DND-41 (cell line): ENCODE results near the gene ANGEL2.

ENCODE experiments used
- ATAC-seq: fragments of 200-7000 bp; cut with Tn5 transposase; 3 replicates; pipeline ENCODE4 v1.9.1; 2021; ENCODE audit warnings: low read depth; ENCODE audit not compliant: insufficient read depth
- DNase-seq: peaks from one replicate; pipeline ENCODE4 v3.0.0-alpha.2; 2020
- H2AFZ ChIP-seq: 2 replicates; pipeline ENCODE4 v1.6.0; 2012; ENCODE audit warnings: low read depth, low read length
- H3K27ac ChIP-seq: 2 replicates; pipeline ENCODE4 v1.5.1; 2012; ENCODE audit warnings: low read length, inconsistent platforms
- H3K27me3 ChIP-seq: fragments of 200-600 bp; sonication (generic); 2 replicates; pipeline ENCODE4 v1.6.0; 2012; ENCODE audit warnings: low read length, mild to moderate bottlenecking, inconsistent platforms; ENCODE audit not compliant: insufficient read depth, poor library complexity
- H3K36me3 ChIP-seq: 2 replicates; pipeline ENCODE4 v1.5.1; 2012; ENCODE audit warnings: low read length, inconsistent platforms; ENCODE audit not compliant: insufficient read depth
- H3K4me1 ChIP-seq: 2 replicates; pipeline ENCODE4 v1.5.1; 2012; ENCODE audit warnings: mild to moderate bottlenecking, low read length; ENCODE audit not compliant: insufficient read depth
- H3K4me2 ChIP-seq: 2 replicates; pipeline ENCODE4 v1.6.0; 2012; ENCODE audit warnings: mild to moderate bottlenecking, moderate library complexity, low read length, inconsistent platforms; ENCODE audit not compliant: insufficient read depth
- H3K4me3 ChIP-seq, 2 experiments: fragments of 200-600 bp in 1 of 2; shearing (Covaris generic) in 1 of 2; 2 replicates each; pipeline ENCODE4 v1.5.1; 2012 to 2016; ENCODE audit warnings: inconsistent platforms in 2 of 2, low read length in 2 of 2, mild to moderate bottlenecking in 2 of 2, low read depth in 1 of 2, moderate library complexity in 1 of 2
- H3K79me2 ChIP-seq: 2 replicates; pipeline ENCODE4 v1.6.0; 2012; ENCODE audit warnings: low read length, inconsistent platforms; ENCODE audit not compliant: insufficient read depth
- H3K9ac ChIP-seq: 2 replicates; pipeline ENCODE4 v1.6.0; 2012; ENCODE audit warnings: low read depth, mild to moderate bottlenecking, inconsistent platforms, low read length, moderate library complexity
- H3K9me3 ChIP-seq: 2 replicates; pipeline ENCODE4 v1.5.1; 2012; ENCODE audit warnings: low read length, moderate library complexity, mild to moderate bottlenecking, inconsistent platforms; ENCODE audit not compliant: insufficient read depth, severe bottlenecking
- H4K20me1 ChIP-seq: 2 replicates; pipeline ENCODE4 v1.6.0; 2012; ENCODE audit warnings: low read length; ENCODE audit not compliant: insufficient read depth
- CTCF ChIP-seq: IDR thresholded peaks from 2 replicates; pipeline ENCODE4 v1.5.1; 2012; ENCODE audit warnings: borderline replicate concordance, low read length, moderate library complexity, mild to moderate bottlenecking; ENCODE audit not compliant: poor library complexity, severe bottlenecking; ENCODE audit errors: extremely low read depth
- EZH2 ChIP-seq: IDR thresholded peaks from 3 replicates; pipeline ENCODE4 v1.6.1; 2012; ENCODE audit warnings: borderline replicate concordance, low read depth, mild to moderate bottlenecking, moderate library complexity, low read length, inconsistent platforms; ENCODE audit not compliant: severe bottlenecking

The ANGEL2 gene

DNA sequence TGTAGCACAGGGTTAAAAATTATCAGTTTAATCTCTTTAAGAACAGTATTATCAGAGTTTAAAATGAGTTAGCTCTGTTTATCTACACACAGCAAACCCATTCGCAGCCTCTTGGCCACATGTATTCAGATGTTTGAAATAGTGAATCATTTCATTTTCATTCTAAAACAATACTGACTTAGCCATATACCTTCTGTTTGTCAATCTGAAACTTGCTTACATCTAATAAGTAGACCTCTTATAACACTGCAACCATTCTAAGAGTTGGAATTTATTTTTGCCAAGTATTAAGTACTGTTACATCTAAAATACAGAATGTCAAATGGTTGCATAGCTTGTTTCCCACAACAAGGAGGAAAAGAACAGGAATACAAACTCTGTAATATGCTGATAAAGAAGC is 25.4 kb downstream of the ANGEL2 start:
- Histone ChIP-seq H3K4me2 (no peak overlapping the region), H3K27me3 (no peaks in the 10 kb centered on the region), H3K9me3 (no peaks in the 10 kb centered on the region), H3K79me2 (no peaks in the 10 kb centered on the region), H3K36me3 (peaks cover 23% of the 10 kb centered on the region), H3K4me1 (no peaks in the 10 kb centered on the region), H3K4me3 (no peak overlapping the region), H3K27ac (no peak overlapping the region), H3K9ac (no peak overlapping the region), H2AFZ (no peak overlapping the region), H4K20me1 (no peaks in the 10 kb centered on the region)
- DNase-seq (no peak), ATAC-seq (no peak)
- TF ChIP-seq CTCF (no peak), EZH2 (no peak)

GRCh38 chr1:212987702-212988322 is 27.9 kb downstream of the ANGEL2 start:
- Histone ChIP-seq H2AFZ (no peak overlapping the region), H3K4me1 (no peaks in the 10 kb centered on the region), H3K4me2 (no peak overlapping the region), H4K20me1 (no peaks in the 10 kb centered on the region), H3K9ac (no peak overlapping the region), H3K4me3 (no peak overlapping the region), H3K27ac (no peak overlapping the region), H3K36me3 (peaks cover 10% of the 10 kb centered on the region), H3K27me3 (no peaks in the 10 kb centered on the region), H3K9me3 (no peaks in the 10 kb centered on the region), H3K79me2 (no peaks in the 10 kb centered on the region)
- no peak for ATAC-seq
- no peak for DNase-seq
- no peak for TF ChIP-seq CTCF
- no peak for TF ChIP-seq EZH2

GRCh38 chr1:212986551-212986950 is 29.1 kb downstream of the ANGEL2 start:
- no peak overlapping the region for H3K27ac ChIP-seq
- TF ChIP-seq CTCF (no peak), EZH2 (no peak)
- no peaks in the 10 kb centered on the region for H3K4me1 ChIP-seq
- no peaks in the 10 kb centered on the region for H4K20me1 ChIP-seq
- no peak overlapping the region for H2AFZ ChIP-seq
- H3K9ac ChIP-seq, result no peak overlapping the region
- ATAC-seq (no peak), DNase-seq (no peak)
- peaks cover 5% of the 10 kb centered on the region; the same call in 1 of the 2 replicates for H3K36me3 ChIP-seq
- H3K79me2 ChIP-seq, result no peaks in the 10 kb centered on the region
- no peak overlapping the region for H3K4me2 ChIP-seq
- H3K9me3 ChIP-seq, result no peaks in the 10 kb centered on the region
- H3K27me3 ChIP-seq, result no peaks in the 10 kb centered on the region
- no peak overlapping the region for H3K4me3 ChIP-seq
